Stimulated activated CD8-positive, alpha-beta memory T cell treated with anti-CD3 and anti-CD28 coated beads, Interleukin-12 subunit alpha, Interleukin-12 subunit beta, amount 100 ng/mL, for 1 hour (primary cell): Measurements from ENCODE around the gene IRX4.
"Not testable (repeated sequence)": the region's sequence is repeated elsewhere in the genome, so short reads cannot be mapped to it uniquely, and the experiment has no call there.

Experiments used
- DNase-seq: peaks from one replicate; pipeline ENCODE4 v3.0.0-alpha.2; 2020; ENCODE audit warnings: low read depth

Gene IRX4

GRCh38 chr5:1877103-1878049 is 5.3 kb downstream of the IRX4 start:
- no peak for DNase-seq

- no peak for DNase-seq
These were observed 6.1 kb downstream of the IRX4 start for GRCh38 chr5:1876660-1877064.

GRCh38 chr5:1875843-1876659 is 6.7 kb downstream of the IRX4 start:
- DNase-seq, result no peak

- DNase-seq, result no peak
These were observed 7.4 kb downstream of the IRX4 start for GRCh38 chr5:1875281-1875842.

- no peak for DNase-seq
These were observed 7.9 kb downstream of the IRX4 start for GRCh38 chr5:1874771-1875220.

- no peak for DNase-seq
These were observed 8.4 kb downstream of the IRX4 start for GRCh38 chr5:1874348-1874747.

GRCh38 chr5:1873243-1873959 is 9.3 kb downstream of the IRX4 start:
- DNase-seq, result no peak

- DNase-seq, result no peak
These were observed 11.3 kb downstream of the IRX4 start for GRCh38 chr5:1871441-1871840.

- DNase-seq, result not testable (repeated sequence)
These were observed 12.1 kb downstream of the IRX4 start for GRCh38 chr5:1870435-1871272.

GRCh38 chr5:1868886-1869475 is 13.7 kb downstream of the IRX4 start:
- DNase-seq, result no peak

- DNase-seq, result no peak
These were observed 14.9 kb downstream of the IRX4 start for GRCh38 chr5:1867815-1868143.

GRCh38 chr5:1867114-1867814 is 15.5 kb downstream of the IRX4 start:
- DNase-seq, result no peak

GRCh38 chr5:1865948-1866347 is 16.8 kb downstream of the IRX4 start:
- no peak for DNase-seq

GRCh38 chr5:1865486-1865885 is 17.2 kb downstream of the IRX4 start:
- no peak for DNase-seq

- no peak for DNase-seq
These were observed 17.8 kb downstream of the IRX4 start for GRCh38 chr5:1864896-1865440.

GRCh38 chr5:1860949-1861348 is 21.8 kb downstream of the IRX4 start:
- DNase-seq, result no peak

- no peak for DNase-seq
These were observed 22.6 kb downstream of the IRX4 start for GRCh38 chr5:1860021-1860610.

GRCh38 chr5:1859099-1859498 is 23.6 kb downstream of the IRX4 start:
- no peak for DNase-seq

- DNase-seq, result no peak
These were observed 24.3 kb downstream of the IRX4 start for GRCh38 chr5:1858436-1858835.

GRCh38 chr5:1857256-1857600 is 25.5 kb downstream of the IRX4 start:
- DNase-seq, result no peak
